ENCODE data around the gene PLA2G5.

PLA2G5 gene

GRCh38 chr1:20139776-20140612, 70.0 kb downstream of the PLA2G5 start:
- no peak for DNase-seq (ENCODE audit: low read depth)
- H3K4me3 ChIP-seq (ENCODE audit: low read depth, low read length): no peak overlapping the region
- TF ChIP-seq MAX (IDR thresholded peaks at IDR 0.05; ENCODE audit: low read depth, low read length): no peak
- TF ChIP-seq POLR2A (IDR thresholded peaks at IDR 0.05; ENCODE audit: extremely low read depth, insufficient read length): no peak
- no peak for TF ChIP-seq MYC (IDR thresholded peaks at IDR 0.05; ENCODE audit: low read depth, low read length)
- no peak for TF ChIP-seq CTCF (IDR thresholded peaks at IDR 0.05; ENCODE audit: low read depth, low read length)

GRCh38 chr1:20141001-20141400, 71.0 kb downstream of the PLA2G5 start:
- H3K4me3 ChIP-seq (ENCODE audit: low read depth, low read length): no peak overlapping the region
- TF ChIP-seq POLR2A (IDR thresholded peaks at IDR 0.05; ENCODE audit: extremely low read depth, insufficient read length) (no peak), MAX (IDR thresholded peaks at IDR 0.05; ENCODE audit: low read depth, low read length) (no peak), MYC (IDR thresholded peaks at IDR 0.05; ENCODE audit: low read depth, low read length) (no peak), CTCF (IDR thresholded peaks at IDR 0.05; ENCODE audit: low read depth, low read length) (no peak)
- no peak for DNase-seq (ENCODE audit: low read depth)

- no peak overlapping the region for H3K4me3 ChIP-seq (ENCODE audit: low read depth, low read length)
- TF ChIP-seq MYC (IDR thresholded peaks at IDR 0.05; ENCODE audit: low read depth, low read length) (no peak), MAX (IDR thresholded peaks at IDR 0.05; ENCODE audit: low read depth, low read length) (no peak), CTCF (IDR thresholded peaks at IDR 0.05; ENCODE audit: low read depth, low read length) (no peak), POLR2A (IDR thresholded peaks at IDR 0.05; ENCODE audit: extremely low read depth, insufficient read length) (no peak)
- no peak for DNase-seq (ENCODE audit: low read depth)
Measured at GRCh38 chr1:20141466-20141865, 71.5 kb downstream of the PLA2G5 start.

Data from NB4 (cell line).